Breast epithelium (tissue), 4 donors: ENCODE data around the gene CLEC17A. TPM values are rescaled to one million over a fixed set of nuclear protein-coding genes. Genes with fewer than 3 reads are reported as not detected.
"Not testable (repeated sequence)": the region's sequence is repeated elsewhere in the genome, so short reads cannot be mapped to it uniquely, and the experiment has no call there.

ENCODE experiments used
- DNase-seq, 2 donors: peaks; one replicate each; pipeline ENCODE4 v3.0.0-alpha.2; 2019; ENCODE audit warnings: low spot score in 2 of 2
- H3K27ac ChIP-seq, 2 donors: fragments of 200-600 bp; sonication (generic) in 1 of 2; one replicate each; pipeline ENCODE4 v1.5.1; 2016 to 2019; ENCODE audit warnings: mild to moderate bottlenecking in 1 of 2
- H3K27me3 ChIP-seq, 2 donors: fragments of 200-600 bp; sonication (generic) in 1 of 2; one replicate each; pipeline versions ENCODE4 v1.5.1 to v1.6.0; 2017 to 2019; ENCODE audit warnings: control low read depth in 1 of 2, mild to moderate bottlenecking in 1 of 2
- H3K36me3 ChIP-seq: fragments of 200-600 bp; one replicate; pipeline ENCODE4 v1.5.1; 2019
- H3K4me1 ChIP-seq, 2 donors: fragments of 200-600 bp; sonication (generic); one replicate each; pipeline ENCODE4 v1.5.1; 2016 to 2019; ENCODE audit warnings: control low read depth in 1 of 2
- H3K4me3 ChIP-seq, 3 donors: fragments of 200-600 bp; sonication (generic); 1 replicate in 2 of 3; 2 replicates in 1 of 3; pipeline ENCODE4 v1.5.1; 2016 to 2019; ENCODE audit warnings: mild to moderate bottlenecking in 3 of 3, moderate library complexity in 2 of 3
- H3K9me3 ChIP-seq, 2 donors: fragments of 200-600 bp; sonication (generic) in 1 of 2; one replicate each; pipeline ENCODE4 v1.5.1; 2016 to 2019; ENCODE audit warnings: control low read depth in 1 of 2
- POLR2A ChIP-seq: fragments of 450-650 bp; IDR thresholded peaks from one replicate; pipeline ENCODE4 v1.6.1; 2016; ENCODE audit warnings: antibody characterized with exemption, mild to moderate bottlenecking, moderate library complexity
- POLR2AphosphoS5 ChIP-seq, 3 donors: sonication (generic); formaldehyde crosslinking; IDR thresholded peaks; one replicate each; pipeline ENCODE4 v1.6.1; 2017; ENCODE audit warnings: antibody characterized with exemption in 3 of 3
- intact Hi-C: fragments of 100-400 bp; cut with DNase I; formaldehyde crosslinking; loops from one replicate; pipeline ENCODE4 v1.15.1; 2023; ENCODE audit warnings: low total_unique reads
- total RNA-seq, 3 donors: library from RNA; depleted of rRNA; stranded (reverse); fragments of >200 nt; gene quantifications; one replicate each; pipeline ENCODE4 v1.1.0, GENCODE V29; 2016
- TF ChIP-seq, protein P1 (sequence below), 3 donors: fragments of 450-650 bp; IDR thresholded peaks; one replicate each; pipeline ENCODE4 v1.5.1; 2016 to 2017; ENCODE audit warnings: antibody characterized with exemption in 3 of 3, mild to moderate bottlenecking in 3 of 3, moderate library complexity in 3 of 3

Gene CLEC17A
- total RNA-seq, 3 donors from 2014 or later = not detected

DNA sequence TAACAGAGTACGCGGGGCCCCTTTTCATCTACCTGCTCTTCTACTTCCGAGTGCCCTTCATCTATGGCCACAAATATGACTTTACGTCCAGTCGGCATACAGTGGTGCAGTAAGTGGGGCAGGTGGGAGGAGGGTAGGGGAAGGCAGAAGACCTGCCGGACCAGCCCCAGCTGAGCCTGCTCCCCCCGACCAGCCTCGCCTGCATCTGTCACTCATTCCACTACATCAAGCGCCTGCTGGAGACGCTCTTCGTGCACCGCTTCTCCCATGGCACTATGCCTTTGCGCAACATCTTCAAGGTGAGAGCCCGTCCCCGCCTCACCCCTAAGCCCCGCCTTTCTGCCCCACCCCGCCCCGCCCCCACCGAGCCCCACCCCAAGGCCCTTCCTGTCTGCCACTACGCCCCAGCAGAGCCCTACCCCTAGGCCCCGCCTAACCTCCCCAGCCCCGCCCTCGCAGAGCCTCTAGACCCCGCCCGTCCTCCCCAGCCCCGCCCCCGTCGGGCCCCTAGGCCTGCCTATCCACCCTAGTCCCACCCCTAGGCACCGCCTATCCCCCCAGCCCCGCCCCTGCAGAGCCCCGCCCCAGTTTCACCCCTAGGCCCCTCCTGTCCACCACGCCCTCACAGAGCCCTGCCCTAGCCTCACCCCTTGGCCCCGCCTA, 18.8 kb upstream of the CLEC17A start:
- H3K36me3 ChIP-seq = no peaks in the 10 kb centered on the region
- peak overlapping the region; percentile 7 to 92 for H3K27ac ChIP-seq
- H3K9me3 ChIP-seq = no peaks in the 10 kb centered on the region
- TF ChIP-seq POLR2A (no peak), POLR2AphosphoS5 (IDR thresholded peaks at IDR 0.05) (no peak)
- TF ChIP-seq, protein P1, sequence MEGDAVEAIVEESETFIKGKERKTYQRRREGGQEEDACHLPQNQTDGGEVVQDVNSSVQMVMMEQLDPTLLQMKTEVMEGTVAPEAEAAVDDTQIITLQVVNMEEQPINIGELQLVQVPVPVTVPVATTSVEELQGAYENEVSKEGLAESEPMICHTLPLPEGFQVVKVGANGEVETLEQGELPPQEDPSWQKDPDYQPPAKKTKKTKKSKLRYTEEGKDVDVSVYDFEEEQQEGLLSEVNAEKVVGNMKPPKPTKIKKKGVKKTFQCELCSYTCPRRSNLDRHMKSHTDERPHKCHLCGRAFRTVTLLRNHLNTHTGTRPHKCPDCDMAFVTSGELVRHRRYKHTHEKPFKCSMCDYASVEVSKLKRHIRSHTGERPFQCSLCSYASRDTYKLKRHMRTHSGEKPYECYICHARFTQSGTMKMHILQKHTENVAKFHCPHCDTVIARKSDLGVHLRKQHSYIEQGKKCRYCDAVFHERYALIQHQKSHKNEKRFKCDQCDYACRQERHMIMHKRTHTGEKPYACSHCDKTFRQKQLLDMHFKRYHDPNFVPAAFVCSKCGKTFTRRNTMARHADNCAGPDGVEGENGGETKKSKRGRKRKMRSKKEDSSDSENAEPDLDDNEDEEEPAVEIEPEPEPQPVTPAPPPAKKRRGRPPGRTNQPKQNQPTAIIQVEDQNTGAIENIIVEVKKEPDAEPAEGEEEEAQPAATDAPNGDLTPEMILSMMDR (IDR thresholded peaks at IDR 0.05) = no peak
- no peak for DNase-seq
- intact Hi-C loops = loop anchor here (10.0 kb wide), 1 partner anchor 121 kb away; no protein-coding TSS in a partner anchor
- no peaks in the 10 kb centered on the region for H3K27me3 ChIP-seq
- peaks cover 18 to 30% of the 10 kb centered on the region in 2 donors for H3K4me1 ChIP-seq
- H3K4me3 ChIP-seq = no peak overlapping the region

DNA sequence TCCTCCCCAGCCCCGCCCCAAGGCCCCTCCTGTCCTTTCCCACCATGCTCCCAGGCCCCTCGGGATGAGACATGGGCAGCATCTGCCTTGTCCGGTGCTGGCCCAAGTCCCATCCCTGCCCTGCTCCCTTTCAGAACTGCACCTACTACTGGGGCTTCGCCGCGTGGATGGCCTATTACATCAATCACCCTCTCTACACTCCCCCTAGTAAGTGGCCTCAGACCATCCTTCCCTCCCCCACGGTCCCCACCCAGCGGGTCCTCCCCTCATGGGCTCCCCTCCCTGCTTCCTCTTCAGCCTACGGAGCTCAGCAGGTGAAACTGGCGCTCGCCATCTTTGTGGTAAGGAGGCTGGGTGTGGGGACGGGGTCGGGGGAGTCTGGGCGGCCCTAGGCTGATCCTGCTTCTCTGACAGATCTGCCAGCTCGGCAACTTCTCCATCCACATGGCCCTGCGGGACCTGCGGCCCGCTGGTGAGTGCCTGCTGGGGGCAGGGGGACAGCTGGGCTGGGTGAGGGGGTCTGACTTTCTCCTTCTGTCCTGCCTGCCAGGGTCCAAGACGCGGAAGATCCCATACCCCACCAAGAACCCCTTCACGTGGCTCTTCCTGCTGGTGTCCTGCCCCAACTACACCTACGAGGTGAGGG, 18.1 kb upstream of the CLEC17A start:
- intact Hi-C loops = loop anchor here (10.0 kb wide), 1 partner anchor 120 kb away; no protein-coding TSS in a partner anchor
- Histone ChIP-seq H3K27ac (peak overlapping the region; percentile 7 to 54), H3K4me1 (peaks cover 18 to 30% of the 10 kb centered on the region in 2 donors)
- H3K9me3 ChIP-seq, H3K4me3 ChIP-seq, DNase-seq, H3K36me3 ChIP-seq, H3K27me3 ChIP-seq: not testable (repeated sequence)

DNA sequence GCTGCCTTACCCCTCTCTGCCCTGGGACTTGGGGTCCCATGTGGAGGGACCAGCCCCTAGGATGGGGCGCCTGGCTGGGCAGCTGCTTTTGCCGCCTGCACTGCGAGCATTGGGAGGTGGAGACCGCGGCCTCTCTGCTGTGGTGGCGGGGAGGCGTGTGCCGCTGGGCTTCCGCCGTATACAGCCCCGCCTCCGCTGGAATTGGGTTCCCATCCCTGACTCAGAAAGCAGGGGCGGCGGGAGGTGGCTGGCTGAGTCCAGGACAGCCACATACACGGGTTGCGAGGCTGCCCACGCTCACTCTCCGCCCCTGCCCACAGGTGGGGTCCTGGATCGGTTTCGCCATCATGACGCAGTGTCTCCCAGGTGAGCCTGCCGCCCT, 17.6 kb upstream of the CLEC17A start:
- Histone ChIP-seq H3K9me3 (no peaks in the 10 kb centered on the region), H3K4me3 (no peak overlapping the region), H3K27me3 (no peaks in the 10 kb centered on the region), H3K36me3 (no peaks in the 10 kb centered on the region), H3K27ac (peak overlapping the region; percentile 7 to 54), H3K4me1 (peaks cover 15 to 28% of the 10 kb centered on the region in 2 donors)
- DNase-seq = no peak
- intact Hi-C loops = loop anchor here (10.0 kb wide), 1 partner anchor 120 kb away; no protein-coding TSS in a partner anchor
- TF ChIP-seq POLR2AphosphoS5 (IDR thresholded peaks at IDR 0.05) = no peak
- TF ChIP-seq, protein P1 (IDR thresholded peaks at IDR 0.05) = no peak
- no peak for TF ChIP-seq POLR2A

DNA sequence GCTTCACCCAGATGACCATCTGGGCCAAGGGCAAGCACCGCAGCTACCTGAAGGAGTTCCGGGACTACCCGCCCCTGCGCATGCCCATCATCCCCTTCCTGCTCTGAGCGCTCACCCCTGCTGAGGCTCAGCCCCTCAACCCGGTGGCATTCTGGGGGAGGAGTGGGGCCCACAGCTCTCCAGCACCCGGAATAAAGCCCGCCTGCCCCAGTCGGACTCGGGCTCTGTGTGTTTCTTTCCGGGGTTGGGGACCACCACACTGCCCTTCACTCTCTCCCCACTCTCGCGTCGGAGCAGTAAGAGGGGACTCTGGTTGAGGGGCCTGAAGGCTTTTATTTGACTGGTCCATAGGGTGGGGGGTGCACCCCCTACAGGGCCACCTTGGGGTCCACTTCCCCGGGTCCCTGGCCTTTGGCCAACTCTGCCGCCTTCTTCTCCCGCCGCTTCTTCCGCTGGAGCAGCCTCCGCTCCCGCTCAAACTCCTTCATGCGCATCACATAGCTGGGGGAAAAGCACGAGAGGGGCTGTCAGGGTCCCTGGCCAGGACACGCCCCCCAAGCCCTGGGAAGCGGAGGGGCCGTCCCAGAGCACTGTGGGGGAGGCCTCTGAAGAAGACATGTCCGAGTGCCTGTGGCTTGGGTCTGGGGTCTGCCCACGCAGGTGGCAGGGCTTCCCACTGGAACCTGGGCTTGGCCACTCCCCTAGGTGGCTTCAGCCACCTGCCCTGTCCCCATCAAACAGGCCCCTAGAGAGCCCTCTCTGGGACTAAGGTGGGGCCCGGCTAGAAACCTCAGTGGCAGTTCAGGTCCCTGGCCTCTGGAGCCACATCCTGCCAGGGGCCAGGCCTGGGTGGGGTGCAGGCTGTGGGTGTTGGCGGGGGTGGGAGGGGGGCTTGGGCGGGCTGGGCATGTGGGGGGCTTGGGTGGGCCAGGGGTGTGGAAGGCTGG, 16.8 kb upstream of the CLEC17A start:
- no peaks in the 10 kb centered on the region for H3K9me3 ChIP-seq
- H3K27ac ChIP-seq = peak overlapping the region in 1 of 2 donors; percentile 54
- H3K4me1 ChIP-seq = peaks cover 13 to 30% of the 10 kb centered on the region in 2 donors
- no peaks in the 10 kb centered on the region for H3K27me3 ChIP-seq
- intact Hi-C loops = loop anchor here (10.0 kb wide), 1 partner anchor 119 kb away; no protein-coding TSS in a partner anchor
- no peaks in the 10 kb centered on the region for H3K36me3 ChIP-seq
- no peak for DNase-seq
- no peak overlapping the region for H3K4me3 ChIP-seq
- TF ChIP-seq POLR2AphosphoS5 (IDR thresholded peaks at IDR 0.05) (no peak), POLR2A (no peak)
- TF ChIP-seq, protein P1 (IDR thresholded peaks at IDR 0.05) = no peak

DNA sequence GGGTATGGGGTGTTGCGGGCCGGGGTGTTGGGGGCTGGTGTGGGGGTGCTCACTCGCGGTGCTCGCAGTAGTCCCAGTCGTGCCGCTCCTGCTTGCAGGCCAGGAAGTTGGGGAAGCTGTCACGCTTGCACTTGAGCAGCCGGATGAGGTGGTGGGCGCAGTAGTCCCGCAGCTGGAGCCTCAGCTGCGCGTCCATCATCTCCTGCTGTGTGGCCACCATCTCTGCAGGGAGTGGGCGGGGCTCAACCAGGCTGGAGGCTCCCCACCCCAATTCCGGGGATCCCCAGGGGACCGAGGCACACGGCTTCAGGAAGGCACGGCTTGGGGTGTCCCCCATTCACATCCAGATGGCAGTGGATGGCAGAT, 16.2 kb upstream of the CLEC17A start:
- H3K4me1 ChIP-seq = peaks cover 12 to 26% of the 10 kb centered on the region in 2 donors
- H3K27ac ChIP-seq = no peak overlapping the region
- no peaks in the 10 kb centered on the region for H3K36me3 ChIP-seq
- no peak for DNase-seq
- intact Hi-C loops = loop anchor here (10.0 kb wide), 1 partner anchor 118 kb away; no protein-coding TSS in a partner anchor
- no peak for TF ChIP-seq POLR2A
- TF ChIP-seq POLR2AphosphoS5 (IDR thresholded peaks at IDR 0.05) = no peak
- TF ChIP-seq, protein P1 (IDR thresholded peaks at IDR 0.05) = no peak
- no peak overlapping the region for H3K4me3 ChIP-seq
- H3K9me3 ChIP-seq = no peaks in the 10 kb centered on the region
- no peaks in the 10 kb centered on the region for H3K27me3 ChIP-seq
